Stimulated activated CD8-positive, alpha-beta memory T cell treated with anti-CD3 and anti-CD28 coated beads, Interleukin-15, amount 100 ng/mL, for 24 hours (primary cell): Measurements from ENCODE around the gene TNFRSF25.
"Not testable (repeated sequence)": the region's sequence is repeated elsewhere in the genome, so short reads cannot be mapped to it uniquely, and the experiment has no call there.

Experiments
- DNase-seq: peaks from one replicate; pipeline ENCODE4 v3.0.0-alpha.2; 2020; ENCODE audit warnings: low read depth

Gene TNFRSF25

DNA sequence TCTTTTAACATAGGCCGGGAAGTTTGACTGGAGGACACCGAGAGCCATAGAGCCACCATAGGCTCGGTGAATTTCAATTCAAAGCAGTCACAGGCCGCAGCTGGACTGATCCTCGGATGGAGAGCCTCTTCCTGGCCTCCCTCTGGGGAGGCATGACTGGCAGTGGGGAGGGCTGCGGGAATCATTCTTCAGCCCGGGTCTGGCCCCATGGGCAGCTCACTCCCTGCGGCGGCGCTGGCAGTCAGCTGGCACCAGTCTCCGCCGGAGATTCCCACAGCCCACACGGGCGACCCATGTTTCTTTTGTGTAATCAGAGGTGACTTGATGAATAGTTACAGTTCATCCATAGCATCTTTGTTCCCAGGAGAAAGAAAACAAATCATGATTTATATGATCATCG is 30.8 kb downstream of the TNFRSF25 start:
- DNase-seq = no peak

DNA sequence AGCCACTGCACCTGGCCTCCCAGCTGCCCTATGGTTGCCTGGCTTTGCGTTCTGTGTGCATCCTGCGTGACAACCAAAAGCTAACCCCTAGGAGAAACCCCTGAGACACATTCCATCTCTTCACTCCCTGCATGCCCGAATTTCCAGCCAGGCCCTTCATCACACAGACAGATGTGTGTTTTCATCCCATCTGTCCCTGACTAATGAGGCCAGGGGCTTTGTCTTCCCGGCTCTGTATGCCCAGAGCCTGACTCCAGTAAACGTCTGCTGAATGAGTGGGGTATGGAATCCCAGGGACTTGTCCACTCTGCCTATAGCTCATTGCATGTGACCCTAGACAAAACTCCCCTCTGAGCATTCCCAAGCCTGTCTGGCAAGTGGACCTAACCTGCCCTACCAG is 31.8 kb downstream of the TNFRSF25 start:
- no peak for DNase-seq

- DNase-seq = not testable (repeated sequence)
Measured at GRCh38 chr1:6431645-6432579, 34.1 kb downstream of the TNFRSF25 start.

DNA sequence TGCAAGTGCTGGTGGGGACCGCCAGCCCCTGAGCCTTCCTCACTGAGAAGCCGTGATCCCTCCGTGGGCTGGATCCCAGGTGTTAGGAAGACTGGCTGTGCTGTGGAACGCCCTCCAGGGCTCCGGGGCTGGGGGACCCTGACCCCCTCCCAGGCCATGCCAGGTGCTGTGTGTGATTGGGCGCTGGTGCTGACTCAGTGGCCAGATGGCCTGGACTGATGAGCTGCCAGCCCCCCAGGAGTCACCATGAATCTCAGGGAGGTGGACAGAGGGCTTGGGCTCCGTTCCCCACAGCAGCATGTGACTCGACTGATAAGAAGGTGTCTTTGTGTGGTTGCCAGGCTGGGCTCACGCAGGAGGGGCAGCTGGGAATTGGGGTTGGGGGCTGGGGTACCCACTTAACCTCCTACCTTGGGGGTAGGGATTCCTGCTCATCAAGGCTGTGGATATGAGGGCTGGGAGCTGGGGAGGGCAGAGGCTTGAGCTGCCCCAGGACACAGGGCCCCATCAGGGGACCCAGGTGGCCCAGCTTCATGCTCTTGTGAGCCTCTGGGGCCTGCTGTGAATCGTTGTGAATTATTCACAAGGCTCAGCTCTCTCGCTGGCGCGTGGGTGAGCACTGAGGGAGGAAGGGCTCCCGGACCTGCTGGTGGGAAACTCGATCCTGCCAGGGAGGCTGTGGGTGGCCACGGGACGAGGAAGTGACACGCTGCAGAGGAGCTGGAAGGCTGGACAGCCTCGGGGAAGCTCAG is 36.1 kb downstream of the TNFRSF25 start:
- not testable (repeated sequence) for DNase-seq

- not testable (repeated sequence) for DNase-seq
Measured at GRCh38 chr1:6428453-6428852, 37.5 kb downstream of the TNFRSF25 start.

DNA sequence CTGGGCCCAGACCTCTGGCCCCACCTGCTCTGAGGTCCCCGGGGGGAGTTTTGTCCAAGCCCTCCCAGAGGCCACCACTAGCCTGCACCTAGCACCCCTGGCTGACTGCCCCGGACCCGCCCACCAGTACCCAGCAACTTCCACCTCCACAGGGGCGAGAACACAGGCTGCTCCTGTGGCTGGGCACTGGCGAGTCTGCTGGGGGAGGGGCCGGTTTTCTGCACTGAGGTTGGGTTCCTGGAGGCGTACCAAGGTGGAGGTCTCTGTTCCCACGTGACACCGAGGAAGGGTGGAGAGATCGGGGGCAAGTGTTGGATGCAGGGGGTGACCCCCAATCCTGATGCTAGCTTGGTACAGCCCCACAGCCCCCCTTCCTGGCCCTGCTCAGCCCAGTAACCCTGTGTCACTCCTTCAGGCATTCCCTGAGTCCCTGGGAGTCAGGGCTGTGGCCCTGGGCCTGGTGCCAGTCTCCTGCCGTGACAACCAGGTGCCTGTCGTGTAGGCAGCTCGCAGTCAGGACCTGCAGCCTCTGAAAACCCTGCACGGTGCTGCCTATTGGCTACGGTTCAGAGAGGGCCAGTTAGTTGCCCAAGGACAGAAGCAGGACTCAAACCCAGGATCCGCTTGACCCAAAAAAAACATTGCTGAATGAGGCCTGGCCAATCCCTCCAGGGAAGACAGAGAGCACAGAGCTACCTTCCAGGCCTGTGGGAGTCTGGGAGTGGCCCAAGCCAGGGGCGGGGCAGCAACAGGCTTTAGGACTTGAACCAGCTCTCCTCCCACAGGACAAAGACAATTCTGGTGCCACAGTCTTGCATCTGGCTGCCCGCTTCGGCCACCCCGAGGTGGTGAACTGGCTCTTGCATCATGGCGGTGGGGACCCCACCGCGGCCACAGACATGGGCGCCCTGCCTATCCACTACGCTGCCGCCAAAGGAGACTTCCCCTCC is 38.3 kb downstream of the TNFRSF25 start:
- no peak for DNase-seq

DNA sequence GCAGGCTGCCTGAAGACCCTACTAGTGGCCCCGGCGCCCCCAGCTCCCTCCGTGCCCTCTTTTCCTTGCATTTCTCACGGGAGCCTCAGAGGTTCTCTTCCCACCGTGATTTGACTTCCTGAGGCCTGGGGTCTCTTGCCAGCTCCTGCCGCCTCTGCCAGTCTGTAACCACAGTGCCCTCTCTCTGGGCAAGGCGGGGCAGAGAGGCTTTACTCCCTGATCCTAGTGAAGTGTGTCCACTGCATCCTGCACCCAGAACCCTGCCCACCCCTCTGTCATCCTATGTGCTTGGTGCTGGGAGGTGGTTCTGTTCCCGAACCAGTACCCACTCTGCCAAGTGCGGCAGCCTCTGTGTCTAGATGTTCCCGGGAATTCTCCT is 39.0 kb downstream of the TNFRSF25 start:
- DNase-seq = no peak

- DNase-seq = no peak
Measured at GRCh38 chr1:6426277-6426971, 39.5 kb downstream of the TNFRSF25 start.

DNA sequence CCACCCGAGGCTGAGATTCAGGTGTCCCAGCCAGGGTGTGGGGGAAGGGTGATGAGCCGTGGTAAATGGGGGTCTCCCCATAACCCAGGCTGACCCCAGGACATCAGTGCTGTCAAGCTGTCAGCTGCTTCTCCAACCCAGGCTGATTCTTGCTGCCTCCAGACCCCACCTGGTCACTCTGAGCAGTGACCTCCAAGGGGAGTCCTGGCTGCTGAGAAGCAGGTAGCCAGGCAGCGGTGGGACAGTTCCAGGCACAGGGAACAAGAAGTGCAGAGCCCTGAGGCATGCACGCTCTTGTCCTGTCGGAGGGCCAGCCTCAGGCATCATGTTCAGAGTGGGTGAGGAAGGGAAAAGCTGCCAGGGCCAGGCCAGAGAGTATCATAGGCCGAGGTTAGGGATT is 40.3 kb downstream of the TNFRSF25 start:
- no peak for DNase-seq

- DNase-seq = no peak
Measured at GRCh38 chr1:6424619-6425593, 41.1 kb downstream of the TNFRSF25 start, which contains the start of gene ESPN. TSS of gene ESPN (plus strand) at chr1:6424776. CDS start at chr1:6424956, 180 bp downstream.

- no peak for DNase-seq
Measured at GRCh38 chr1:6424000-6424565, 41.9 kb downstream of the TNFRSF25 start.

- DNase-seq = peak; percentile 29
Measured at GRCh38 chr1:6423321-6423999, 42.5 kb downstream of the TNFRSF25 start.

- DNase-seq = no peak
Measured at GRCh38 chr1:6421266-6421665, 44.7 kb downstream of the TNFRSF25 start.

DNA sequence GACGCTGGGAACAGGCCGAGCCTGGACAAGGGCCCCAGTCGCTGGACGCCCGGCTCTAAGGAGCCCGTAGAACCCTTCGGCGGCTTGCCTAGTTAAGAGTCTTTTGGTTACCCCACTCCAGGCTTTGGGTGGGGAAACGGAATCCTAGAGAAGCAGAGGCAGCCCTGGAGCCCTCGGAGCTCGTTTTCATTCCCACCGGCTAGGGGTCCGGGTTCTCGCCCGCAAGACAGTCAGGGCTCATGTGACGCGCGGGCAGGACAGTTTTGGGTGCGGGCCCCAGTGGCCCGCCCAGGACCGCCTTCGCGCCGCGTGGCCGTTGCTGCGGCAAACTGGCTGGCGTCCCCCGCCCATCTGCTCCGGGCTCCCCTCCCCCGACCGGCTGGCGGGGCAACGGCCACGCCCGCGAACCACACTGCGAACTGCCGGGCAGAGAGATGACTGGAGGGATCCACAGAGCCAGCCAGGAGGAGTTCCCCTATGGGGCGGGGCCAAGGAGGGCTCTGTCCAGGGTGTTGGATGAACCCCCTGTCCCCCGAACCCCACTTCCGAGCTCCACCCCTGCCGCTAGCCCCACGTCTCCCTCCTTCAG is 45.4 kb downstream of the TNFRSF25 start:
- no peak for DNase-seq

GRCh38 chr1:6419804-6420453 is 46.0 kb downstream of the TNFRSF25 start, which contains the start of gene HES2:
TSS of gene HES2 (minus strand) at chr1:6419919. CDS start at chr1:6419820, 99 bp downstream.
- DNase-seq = no peak

DNA sequence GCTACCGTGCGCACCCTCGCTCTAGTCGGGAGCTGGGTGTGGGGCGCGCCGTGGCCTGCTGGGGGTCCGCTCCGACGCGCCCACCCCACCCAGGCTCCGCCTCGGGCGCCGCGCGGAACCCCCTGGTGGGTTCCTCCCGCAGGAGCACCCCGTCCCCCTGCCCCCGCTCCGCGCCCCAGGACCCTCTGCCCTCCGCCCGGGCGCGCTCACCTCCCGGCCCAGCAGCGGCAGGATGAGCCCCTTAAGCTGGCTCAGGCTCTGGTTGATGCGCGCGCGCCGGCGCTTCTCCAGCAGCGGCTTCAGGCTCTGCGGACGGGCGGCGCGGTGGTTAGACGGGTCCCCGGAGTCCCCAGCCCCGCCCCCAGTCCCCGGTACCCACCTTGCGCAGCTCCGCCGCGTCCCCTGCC is 46.6 kb downstream of the TNFRSF25 start:
- DNase-seq = no peak

GRCh38 chr1:6418668-6419396 is 47.1 kb downstream of the TNFRSF25 start:
- DNase-seq = no peak
